AML-193 (cell line): Measurements from ENCODE around the gene STOML3.

Experiments used
- DNase-seq, 2 experiments: peaks; one replicate each; lab custom pipeline; 2025; lab: John Stamatoyannopoulos, UW

STOML3 gene

GRCh38 chr13:38981096-38981495, 9.5 kb downstream of the STOML3 start:
- DNase-seq: no peak

GRCh38 chr13:38980750-38981078, 9.9 kb downstream of the STOML3 start:
- no peak for DNase-seq

- no peak for DNase-seq
Observed at GRCh38 chr13:38979891-38980749, 10.5 kb downstream of the STOML3 start.

GRCh38 chr13:38970380-38971051, 20.1 kb downstream of the STOML3 start:
- no peak for DNase-seq

- DNase-seq: no peak
Observed at GRCh38 chr13:38969187-38969586, 21.4 kb downstream of the STOML3 start.

GRCh38 chr13:38967446-38967845, 23.2 kb downstream of the STOML3 start:
- DNase-seq: no peak

GRCh38 chr13:38965281-38965680, 25.4 kb downstream of the STOML3 start:
- no peak for DNase-seq

GRCh38 chr13:38960175-38960574, 30.5 kb downstream of the STOML3 start:
- no peak for DNase-seq

GRCh38 chr13:38957794-38958592, 32.6 kb downstream of the STOML3 start:
- DNase-seq: no peak

GRCh38 chr13:38954844-38955243, 35.8 kb downstream of the STOML3 start:
- no peak for DNase-seq

GRCh38 chr13:38954291-38954690, 36.3 kb downstream of the STOML3 start:
- DNase-seq: no peak

GRCh38 chr13:38952827-38953226, 37.8 kb downstream of the STOML3 start:
- DNase-seq: no peak

GRCh38 chr13:38951525-38952313, 38.9 kb downstream of the STOML3 start:
- peak in 1 of 2 experiments; percentile 7 for DNase-seq

GRCh38 chr13:38950987-38951386, 39.6 kb downstream of the STOML3 start:
- DNase-seq: no peak

GRCh38 chr13:38947054-38947453, 43.6 kb downstream of the STOML3 start:
- DNase-seq: no peak

GRCh38 chr13:38944219-38944618, 46.4 kb downstream of the STOML3 start:
- no peak for DNase-seq

GRCh38 chr13:38943231-38943630, 47.4 kb downstream of the STOML3 start:
- DNase-seq: no peak

GRCh38 chr13:38941353-38941945, 49.2 kb downstream of the STOML3 start:
- DNase-seq: no peak

- DNase-seq: no peak
Observed at GRCh38 chr13:38933786-38934185, 56.8 kb downstream of the STOML3 start.

GRCh38 chr13:38922170-38922569, 68.5 kb downstream of the STOML3 start:
- no peak for DNase-seq

GRCh38 chr13:38921081-38921480, 69.5 kb downstream of the STOML3 start:
- no peak for DNase-seq
